GM19328 (cell line): ENCODE data around the gene TP53I13.

Source experiments
- ATAC-seq: cut with Tn5 transposase; IDR thresholded peaks from one replicate; pipeline ENCODE4 v1.9.1; 2021; ENCODE audit warnings: mild to moderate bottlenecking, moderate library complexity; ENCODE audit not compliant: unreplicated experiment

TP53I13 gene

GRCh38 chr17:29567304-29567553, 1.3 kb upstream of the TP53I13 start:
- no peak for ATAC-seq

DNA sequence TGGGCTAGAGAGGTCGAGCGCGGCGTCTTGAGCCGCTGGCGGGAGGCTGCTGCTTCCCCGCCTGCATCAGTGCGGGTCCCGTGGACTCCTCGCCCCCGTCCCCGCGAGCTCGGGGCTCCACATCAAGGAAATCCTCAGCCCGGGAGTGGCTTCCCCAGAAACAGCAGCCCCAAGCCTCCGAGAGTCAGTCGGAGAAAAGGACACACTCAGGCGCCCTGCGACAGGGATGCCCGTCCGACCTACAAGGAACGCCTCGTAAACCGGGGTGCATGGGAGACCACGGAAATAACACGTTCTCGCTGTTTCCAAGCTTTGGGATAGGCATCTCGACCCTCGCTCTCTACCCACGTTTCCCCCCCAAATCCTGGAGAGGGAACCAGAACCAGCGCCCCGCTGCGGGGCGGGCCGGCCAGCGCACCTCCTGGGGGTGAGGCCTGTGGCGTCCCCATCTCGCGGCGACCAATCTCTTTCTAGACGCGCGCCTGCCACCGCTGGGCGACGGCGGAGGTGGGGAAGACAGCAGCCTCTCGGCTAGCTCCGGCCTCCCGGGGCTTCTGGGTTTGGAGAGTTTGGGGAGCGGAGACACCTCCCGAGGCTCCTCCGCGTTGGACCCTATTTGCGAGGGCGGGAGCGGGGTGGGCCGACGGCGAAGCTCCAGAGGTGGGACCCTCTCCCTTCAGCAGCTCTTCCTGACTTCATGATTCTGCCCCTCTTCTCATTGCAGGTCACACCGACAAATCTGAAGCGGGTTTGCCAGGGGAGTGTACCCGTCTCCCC, 759 bp upstream of the TP53I13 start:
- peak; percentile 35 for ATAC-seq

- no peak for ATAC-seq
Measured at GRCh38 chr17:29569245-29569950, 897 bp downstream of the TP53I13 start.

DNA sequence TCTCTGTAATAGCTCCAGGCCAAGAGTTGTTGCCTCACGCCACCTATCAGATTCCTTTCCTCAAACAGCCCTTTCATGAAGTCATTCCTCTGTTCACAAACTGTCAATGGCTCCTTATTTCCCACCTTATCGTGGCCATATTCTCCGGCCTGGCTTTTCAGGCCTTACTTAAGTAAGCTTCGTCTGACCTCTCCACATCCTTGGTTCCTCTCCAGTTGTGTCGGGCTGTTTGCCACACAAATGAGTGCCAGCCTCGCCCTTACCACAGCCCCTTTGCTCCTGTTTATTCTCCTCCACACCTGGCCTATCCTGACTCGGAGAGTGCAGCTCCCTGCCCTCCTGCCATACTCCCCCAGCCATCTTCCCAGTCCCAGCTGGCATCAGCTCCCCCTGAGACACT, 2.0 kb downstream of the TP53I13 start:
- ATAC-seq, result no peak

- no peak for ATAC-seq
Measured at GRCh38 chr17:29571486-29571882, 3.0 kb downstream of the TP53I13 start.

- ATAC-seq, result no peak
Measured at GRCh38 chr17:29571883-29572681, 3.6 kb downstream of the TP53I13 start.

- no peak for ATAC-seq
Measured at GRCh38 chr17:29572691-29573557, 4.4 kb downstream of the TP53I13 start.

DNA sequence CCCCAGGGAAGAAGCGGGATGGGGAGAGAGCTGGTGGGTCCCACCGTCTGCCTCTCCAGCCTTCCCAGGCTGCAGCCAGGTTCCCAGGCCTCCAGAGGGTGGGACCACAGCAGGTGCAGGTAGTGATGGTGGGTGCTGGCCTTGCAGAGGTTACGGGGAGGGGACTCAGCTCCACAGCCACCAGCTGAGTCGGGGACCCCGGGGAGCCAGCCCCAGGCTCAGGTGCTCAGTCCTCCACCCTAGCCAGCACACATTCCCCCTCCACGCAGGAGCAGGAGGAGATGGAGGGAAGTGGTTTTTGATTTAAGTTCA, 5.0 kb downstream of the TP53I13 start:
- ATAC-seq, result no peak

GRCh38 chr17:29573871-29574731, 5.6 kb downstream of the TP53I13 start:
- ATAC-seq, result no peak

DNA sequence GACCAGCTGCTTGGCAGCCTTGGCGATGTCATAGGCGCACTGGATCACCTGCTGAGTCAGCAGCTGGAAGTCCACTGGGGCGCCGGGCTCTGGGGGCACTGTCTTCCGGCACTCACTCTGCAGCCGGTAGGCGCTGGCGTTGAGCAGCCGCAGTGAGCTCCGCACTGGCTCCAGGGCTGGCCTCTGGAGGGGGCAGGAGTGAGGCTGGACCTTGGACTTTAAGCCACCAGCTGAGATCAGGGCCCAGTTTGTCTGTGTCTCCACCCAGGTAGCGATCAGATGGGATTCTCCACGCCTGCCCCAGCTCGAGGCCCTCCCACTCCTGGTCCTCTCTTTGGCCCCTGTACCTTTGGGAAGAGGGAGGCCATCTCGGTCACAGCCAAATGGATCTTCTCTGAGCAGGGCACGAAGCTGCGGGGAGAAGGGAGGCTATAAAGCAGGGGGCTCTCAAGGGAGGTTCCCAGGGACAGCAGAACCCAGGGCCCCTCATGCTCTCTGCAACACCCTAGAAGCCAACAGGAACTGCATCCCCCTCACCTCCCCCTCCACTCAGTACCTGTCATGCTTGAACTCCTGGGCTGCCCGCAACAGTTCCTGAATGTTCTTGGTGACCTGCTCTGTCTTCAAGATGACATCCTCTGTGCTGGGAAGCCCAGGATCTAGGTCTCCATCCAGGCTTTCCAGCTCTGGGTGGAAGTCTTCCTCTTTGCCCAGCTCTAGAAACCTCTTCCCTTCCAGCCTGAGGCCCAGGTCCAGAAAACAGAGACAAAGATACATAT, 6.4 kb downstream of the TP53I13 start:
- no peak for ATAC-seq

DNA sequence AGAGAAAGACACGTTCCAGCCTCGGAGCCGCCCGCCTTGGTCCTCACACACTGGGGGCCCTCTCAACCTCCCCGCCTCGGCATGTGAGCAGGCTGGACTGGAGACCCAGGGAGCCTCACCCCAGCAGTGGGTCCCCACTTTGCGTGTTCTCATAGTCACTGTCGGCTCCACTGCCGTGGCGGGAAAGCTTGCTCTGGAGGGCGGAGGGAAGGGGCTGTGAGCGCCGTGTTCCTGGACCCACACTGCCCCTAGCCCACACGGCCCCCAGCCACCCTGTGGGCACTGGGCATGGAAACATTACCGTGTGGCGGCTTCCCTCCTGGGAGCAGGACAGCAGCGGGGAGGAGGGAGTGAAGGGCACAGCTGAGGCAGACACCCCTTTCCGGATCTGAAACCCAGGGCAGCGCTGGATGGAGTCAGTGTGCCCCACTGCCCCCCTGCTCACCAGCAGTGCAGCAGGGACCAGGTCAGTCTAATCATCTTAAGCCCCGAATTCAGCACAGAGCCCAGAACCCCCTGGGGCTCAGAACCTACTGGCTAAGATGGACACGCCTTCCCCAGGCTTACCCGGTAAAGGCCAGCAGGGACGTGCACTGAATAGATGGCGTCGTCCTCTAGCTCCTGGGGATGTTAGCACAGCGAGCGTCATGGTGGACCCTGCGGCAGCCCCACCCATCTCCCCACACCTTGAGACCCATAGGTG, 7.2 kb downstream of the TP53I13 start:
- no peak for ATAC-seq

DNA sequence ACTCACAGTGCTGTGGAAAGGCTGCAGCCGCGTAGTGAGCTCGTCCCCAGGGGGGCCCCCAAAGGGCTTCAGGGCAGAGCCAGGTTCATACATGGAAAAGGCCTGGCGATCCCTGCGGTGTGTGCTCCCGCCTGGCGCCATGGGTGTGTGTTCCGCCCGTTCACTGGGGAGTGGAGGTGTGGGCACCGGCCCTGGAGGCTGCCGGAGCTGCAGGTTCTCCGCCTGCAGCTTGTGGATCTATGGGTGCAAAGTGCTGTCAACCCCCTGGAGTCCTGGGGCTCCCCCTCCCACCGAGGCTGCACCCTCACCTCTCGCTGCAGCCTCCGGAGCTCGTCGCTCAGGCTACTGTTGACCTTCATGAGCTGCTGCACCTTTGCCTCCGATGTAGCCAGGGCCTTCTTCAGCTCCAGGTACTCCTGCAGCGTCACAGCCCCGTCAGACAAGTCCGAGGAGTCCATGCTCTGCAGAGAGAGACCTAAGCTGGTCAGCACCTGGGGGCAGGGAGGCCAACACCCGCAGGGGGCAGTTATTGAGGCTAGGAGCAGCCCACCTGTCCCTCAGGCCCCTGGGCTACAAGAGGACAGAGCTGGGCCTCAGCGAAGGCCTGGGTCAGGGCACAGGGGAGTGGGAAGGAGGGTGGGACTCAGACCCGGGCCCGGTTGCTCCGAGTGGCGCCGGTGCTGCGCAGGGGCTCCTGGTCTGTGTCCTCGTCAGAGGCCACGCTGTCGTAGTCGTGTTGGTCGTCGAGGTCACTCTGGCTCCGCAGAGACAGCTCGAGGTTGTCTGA, 7.9 kb downstream of the TP53I13 start:
- no peak for ATAC-seq

- ATAC-seq, result no peak
Measured at GRCh38 chr17:29577001-29577370, 8.5 kb downstream of the TP53I13 start.

- ATAC-seq, result no peak
Measured at GRCh38 chr17:29577385-29578211, 9.1 kb downstream of the TP53I13 start.

DNA sequence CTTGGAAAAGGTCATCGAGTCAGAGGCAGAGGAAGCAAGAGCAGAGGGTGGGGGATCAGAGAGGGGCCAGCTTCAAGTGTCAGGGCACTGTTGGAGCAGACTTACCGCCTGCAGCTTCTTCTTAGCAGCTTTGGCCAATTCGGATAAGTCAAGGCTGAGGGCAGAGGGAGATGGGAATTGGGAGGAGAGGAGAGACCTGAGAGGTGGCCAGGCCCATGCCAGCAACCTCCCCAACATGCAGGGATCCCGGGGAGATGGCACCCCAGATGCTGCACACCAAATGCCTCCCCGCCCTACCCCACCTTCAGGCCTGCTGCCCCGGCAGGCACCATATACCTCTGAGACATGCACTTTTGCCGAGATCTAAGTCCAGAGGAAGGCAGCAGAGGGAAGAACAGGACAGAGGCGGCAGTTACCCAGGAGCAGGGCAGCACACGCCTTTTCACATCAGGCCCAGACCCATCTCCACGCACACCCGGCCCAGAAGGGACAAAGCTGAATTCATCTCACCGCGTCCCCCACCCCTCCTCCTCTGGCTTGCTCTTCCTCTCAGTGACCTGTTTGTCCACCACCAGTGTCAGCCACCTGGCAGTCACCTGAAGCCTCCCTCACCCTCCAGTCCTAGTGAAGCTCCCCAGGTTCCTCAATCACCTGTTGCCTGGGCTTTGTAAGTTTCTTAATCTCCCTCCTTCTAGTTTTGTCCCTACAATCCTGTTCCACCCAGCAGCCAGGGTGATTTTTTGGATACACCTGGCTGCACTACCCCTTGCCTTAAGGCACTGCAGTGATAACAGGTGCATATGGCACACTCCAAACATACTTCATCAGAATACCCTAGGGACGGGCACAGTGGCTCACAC, 10.4 kb downstream of the TP53I13 start:
- no peak for ATAC-seq
